KMS-11 (cell line): ENCODE measurements around the gene CES3.

ENCODE experiments used
- H2AFZ ChIP-seq: fragments of 200-600 bp; sonication (generic); 2 replicates; pipeline ENCODE4 v1.6.1; 2016; ENCODE audit warnings: antibody characterized with exemption, mixed run types, low read depth
- H3K27ac ChIP-seq: fragments of 200-600 bp; sonication (generic); 2 replicates; pipeline ENCODE4 v1.6.1; 2016; ENCODE audit warnings: mild to moderate bottlenecking, mixed run types
- H3K27me3 ChIP-seq: fragments of 200-600 bp; sonication (generic); 2 replicates; pipeline ENCODE4 v1.6.1; 2017; ENCODE audit warnings: mild to moderate bottlenecking, low read depth, mixed run types, moderate library complexity; ENCODE audit not compliant: insufficient read depth
- H3K36me3 ChIP-seq: fragments of 200-600 bp; sonication (generic); 2 replicates; pipeline ENCODE4 v1.6.1; 2017; ENCODE audit warnings: mild to moderate bottlenecking, mixed run types; ENCODE audit not compliant: insufficient read depth
- H3K4me1 ChIP-seq: fragments of 200-600 bp; sonication (generic); 2 replicates; pipeline ENCODE4 v1.6.1; 2016; ENCODE audit warnings: mild to moderate bottlenecking, low read depth, mixed run types; ENCODE audit not compliant: poor library complexity, severe bottlenecking
- H3K4me2 ChIP-seq: fragments of 200-600 bp; sonication (generic); 2 replicates; pipeline ENCODE4 v1.7.0; 2016; ENCODE audit warnings: mild to moderate bottlenecking, mixed run types
- H3K4me3 ChIP-seq: fragments of 200-600 bp; sonication (generic); IDR thresholded peaks from 2 replicates; pipeline ENCODE4 v1.6.1; 2017; ENCODE audit warnings: low read depth, low read length, mixed read lengths; ENCODE audit not compliant: insufficient read depth
- H3K79me2 ChIP-seq: fragments of 200-600 bp; sonication (generic); 2 replicates; pipeline ENCODE4 v1.6.1; 2016; ENCODE audit warnings: low read depth, mixed run types; ENCODE audit not compliant: insufficient read depth
- H3K9ac ChIP-seq: fragments of 200-600 bp; sonication (generic); 2 replicates; pipeline ENCODE4 v1.6.1; 2016; ENCODE audit warnings: mild to moderate bottlenecking, mixed run types
- H4K20me1 ChIP-seq: fragments of 200-600 bp; sonication (generic); 2 replicates; pipeline ENCODE4 v1.6.1; 2016; ENCODE audit warnings: mild to moderate bottlenecking, mixed run types; ENCODE audit not compliant: insufficient read depth
- TF ChIP-seq, protein P1 (sequence below): fragments of 200-600 bp; sonication (generic); conservative IDR thresholded peaks from 2 replicates; pipeline ENCODE4 v1.6.1; 2017; ENCODE audit warnings: low read depth, mild to moderate bottlenecking, antibody characterized with exemption, low read length, moderate library complexity, mixed read lengths

The CES3 gene

GRCh38 chr16:67000384-67001351 is 39.6 kb downstream of the CES3 start:
- peak overlapping the region; percentile 32; the same call in 1 of the 2 replicates for H3K9ac ChIP-seq
- TF ChIP-seq, protein P1, sequence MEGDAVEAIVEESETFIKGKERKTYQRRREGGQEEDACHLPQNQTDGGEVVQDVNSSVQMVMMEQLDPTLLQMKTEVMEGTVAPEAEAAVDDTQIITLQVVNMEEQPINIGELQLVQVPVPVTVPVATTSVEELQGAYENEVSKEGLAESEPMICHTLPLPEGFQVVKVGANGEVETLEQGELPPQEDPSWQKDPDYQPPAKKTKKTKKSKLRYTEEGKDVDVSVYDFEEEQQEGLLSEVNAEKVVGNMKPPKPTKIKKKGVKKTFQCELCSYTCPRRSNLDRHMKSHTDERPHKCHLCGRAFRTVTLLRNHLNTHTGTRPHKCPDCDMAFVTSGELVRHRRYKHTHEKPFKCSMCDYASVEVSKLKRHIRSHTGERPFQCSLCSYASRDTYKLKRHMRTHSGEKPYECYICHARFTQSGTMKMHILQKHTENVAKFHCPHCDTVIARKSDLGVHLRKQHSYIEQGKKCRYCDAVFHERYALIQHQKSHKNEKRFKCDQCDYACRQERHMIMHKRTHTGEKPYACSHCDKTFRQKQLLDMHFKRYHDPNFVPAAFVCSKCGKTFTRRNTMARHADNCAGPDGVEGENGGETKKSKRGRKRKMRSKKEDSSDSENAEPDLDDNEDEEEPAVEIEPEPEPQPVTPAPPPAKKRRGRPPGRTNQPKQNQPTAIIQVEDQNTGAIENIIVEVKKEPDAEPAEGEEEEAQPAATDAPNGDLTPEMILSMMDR: no peak
- H3K36me3 ChIP-seq: no peaks in the 10 kb centered on the region
- peak overlapping the region; percentile 76 for H3K4me2 ChIP-seq
- H4K20me1 ChIP-seq: no peaks in the 10 kb centered on the region
- peak overlapping the region; percentile 32; the same call in 1 of the 2 replicates for H3K27ac ChIP-seq
- H3K4me1 ChIP-seq: no peaks in the 10 kb centered on the region
- H3K79me2 ChIP-seq: no peaks in the 10 kb centered on the region
- no peak overlapping the region for H3K4me3 ChIP-seq
- H2AFZ ChIP-seq: peak overlapping the region; percentile 90
- H3K27me3 ChIP-seq: no peaks in the 10 kb centered on the region

DNA sequence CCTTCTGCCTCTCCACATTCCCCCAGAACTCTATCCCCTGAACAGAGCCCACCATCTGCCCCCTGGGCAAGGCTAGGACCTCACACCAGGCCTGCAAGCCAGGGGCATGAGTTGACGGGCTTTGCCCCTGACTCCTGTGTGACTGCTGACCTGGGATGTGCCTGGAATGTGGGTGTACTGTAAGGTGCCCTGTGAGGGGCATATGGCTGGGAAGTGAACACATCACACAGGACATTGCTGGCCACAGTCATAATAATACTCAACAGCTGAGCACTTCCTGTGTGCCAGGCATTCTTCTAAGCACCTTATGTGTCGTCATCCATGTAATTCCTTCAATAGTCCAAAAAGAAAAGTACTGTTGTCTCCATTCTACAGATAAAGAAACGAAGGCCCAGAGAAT is 40.7 kb downstream of the CES3 start:
- Histone ChIP-seq H3K27me3 (no peaks in the 10 kb centered on the region), H4K20me1 (no peaks in the 10 kb centered on the region), H3K4me3 (no peak overlapping the region), H3K36me3 (no peaks in the 10 kb centered on the region), H3K27ac (no peak overlapping the region), H2AFZ (no peak overlapping the region), H3K9ac (no peak overlapping the region), H3K4me2 (no peak overlapping the region), H3K79me2 (no peaks in the 10 kb centered on the region), H3K4me1 (no peaks in the 10 kb centered on the region)
- TF ChIP-seq, protein P1: no peak

- H3K27me3 ChIP-seq: no peaks in the 10 kb centered on the region
- H2AFZ ChIP-seq: no peak overlapping the region
- no peak overlapping the region for H3K9ac ChIP-seq
- H3K4me3 ChIP-seq: no peak overlapping the region
- TF ChIP-seq, protein P1: no peak
- no peaks in the 10 kb centered on the region for H4K20me1 ChIP-seq
- H3K4me2 ChIP-seq: no peak overlapping the region
- no peak overlapping the region for H3K27ac ChIP-seq
- no peaks in the 10 kb centered on the region for H3K4me1 ChIP-seq
- H3K79me2 ChIP-seq: no peaks in the 10 kb centered on the region
- H3K36me3 ChIP-seq: no peaks in the 10 kb centered on the region
These were observed 46.0 kb downstream of the CES3 start for GRCh38 chr16:67006930-67007658.

- Histone ChIP-seq H2AFZ (no peak overlapping the region), H3K27ac (no peak overlapping the region), H3K9ac (no peak overlapping the region), H3K4me2 (no peak overlapping the region), H3K4me3 (no peak overlapping the region), H3K36me3 (no peaks in the 10 kb centered on the region), H4K20me1 (no peaks in the 10 kb centered on the region), H3K27me3 (peaks cover 3% of the 10 kb centered on the region), H3K4me1 (peaks cover under 1% of the 10 kb centered on the region), H3K79me2 (no peaks in the 10 kb centered on the region)
- TF ChIP-seq, protein P1: no peak
These were observed 48.1 kb downstream of the CES3 start for GRCh38 chr16:67009158-67009557.
